OCI-M2 (cell line): Measurements from ENCODE around the gene ALG9.
A peak's percentile ranks its signal among the peaks of the same experiment; 100 is the strongest.

ENCODE experiments used
- DNase-seq: peaks from one replicate; lab custom pipeline; 2025; ENCODE audit not compliant: unreplicated experiment; lab: John Stamatoyannopoulos, UW

The ALG9 gene, protein sequence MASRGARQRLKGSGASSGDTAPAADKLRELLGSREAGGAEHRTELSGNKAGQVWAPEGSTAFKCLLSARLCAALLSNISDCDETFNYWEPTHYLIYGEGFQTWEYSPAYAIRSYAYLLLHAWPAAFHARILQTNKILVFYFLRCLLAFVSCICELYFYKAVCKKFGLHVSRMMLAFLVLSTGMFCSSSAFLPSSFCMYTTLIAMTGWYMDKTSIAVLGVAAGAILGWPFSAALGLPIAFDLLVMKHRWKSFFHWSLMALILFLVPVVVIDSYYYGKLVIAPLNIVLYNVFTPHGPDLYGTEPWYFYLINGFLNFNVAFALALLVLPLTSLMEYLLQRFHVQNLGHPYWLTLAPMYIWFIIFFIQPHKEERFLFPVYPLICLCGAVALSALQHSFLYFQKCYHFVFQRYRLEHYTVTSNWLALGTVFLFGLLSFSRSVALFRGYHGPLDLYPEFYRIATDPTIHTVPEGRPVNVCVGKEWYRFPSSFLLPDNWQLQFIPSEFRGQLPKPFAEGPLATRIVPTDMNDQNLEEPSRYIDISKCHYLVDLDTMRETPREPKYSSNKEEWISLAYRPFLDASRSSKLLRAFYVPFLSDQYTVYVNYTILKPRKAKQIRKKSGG

DNA sequence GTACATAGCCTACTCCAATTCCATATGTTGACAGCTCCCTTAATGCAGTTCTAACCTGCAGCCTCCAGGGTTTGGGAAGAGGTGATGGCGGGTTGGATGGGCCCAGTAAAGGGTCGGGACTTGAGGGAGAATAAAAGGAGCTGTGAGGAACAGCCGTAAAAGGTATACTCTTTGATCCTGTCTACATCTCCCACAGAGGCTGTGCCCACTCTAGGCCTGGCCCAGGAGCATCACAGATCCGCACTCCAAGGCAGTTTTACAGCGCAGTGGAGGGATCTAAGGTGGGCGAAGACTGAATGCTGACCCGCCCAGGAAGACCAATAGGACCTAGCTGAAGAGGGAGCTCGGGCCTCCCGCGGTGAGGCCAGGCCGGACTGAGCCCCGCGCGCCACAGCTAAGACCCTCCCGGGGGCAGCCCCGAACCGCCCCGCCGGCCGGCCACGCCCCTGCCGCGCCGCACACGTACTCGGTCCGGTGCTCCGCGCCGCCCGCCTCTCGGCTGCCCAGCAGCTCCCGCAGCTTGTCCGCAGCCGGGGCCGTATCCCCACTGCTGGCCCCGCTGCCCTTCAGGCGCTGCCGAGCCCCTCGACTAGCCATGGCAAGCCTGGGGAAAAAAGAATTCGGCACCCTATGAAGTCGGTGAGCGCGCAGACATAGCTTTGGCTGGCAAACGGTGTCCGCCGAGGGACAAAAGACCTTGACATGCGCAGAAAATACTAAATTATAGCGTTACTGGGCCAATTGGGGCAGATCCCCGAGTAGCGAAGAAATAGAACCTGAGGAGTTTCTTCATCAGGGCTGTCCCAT lies at the start of gene ALG9:
Gene ALG9 (minus strand): TSS at position 696 of the 807 bp plus-strand sequence. CDS start 99 bp downstream, at position 597.
- DNase-seq = peak; percentile 20

- no peak for DNase-seq
Measured at GRCh38 chr11:111920908-111921307, 49.5 kb upstream of the ALG9 start.

DNA sequence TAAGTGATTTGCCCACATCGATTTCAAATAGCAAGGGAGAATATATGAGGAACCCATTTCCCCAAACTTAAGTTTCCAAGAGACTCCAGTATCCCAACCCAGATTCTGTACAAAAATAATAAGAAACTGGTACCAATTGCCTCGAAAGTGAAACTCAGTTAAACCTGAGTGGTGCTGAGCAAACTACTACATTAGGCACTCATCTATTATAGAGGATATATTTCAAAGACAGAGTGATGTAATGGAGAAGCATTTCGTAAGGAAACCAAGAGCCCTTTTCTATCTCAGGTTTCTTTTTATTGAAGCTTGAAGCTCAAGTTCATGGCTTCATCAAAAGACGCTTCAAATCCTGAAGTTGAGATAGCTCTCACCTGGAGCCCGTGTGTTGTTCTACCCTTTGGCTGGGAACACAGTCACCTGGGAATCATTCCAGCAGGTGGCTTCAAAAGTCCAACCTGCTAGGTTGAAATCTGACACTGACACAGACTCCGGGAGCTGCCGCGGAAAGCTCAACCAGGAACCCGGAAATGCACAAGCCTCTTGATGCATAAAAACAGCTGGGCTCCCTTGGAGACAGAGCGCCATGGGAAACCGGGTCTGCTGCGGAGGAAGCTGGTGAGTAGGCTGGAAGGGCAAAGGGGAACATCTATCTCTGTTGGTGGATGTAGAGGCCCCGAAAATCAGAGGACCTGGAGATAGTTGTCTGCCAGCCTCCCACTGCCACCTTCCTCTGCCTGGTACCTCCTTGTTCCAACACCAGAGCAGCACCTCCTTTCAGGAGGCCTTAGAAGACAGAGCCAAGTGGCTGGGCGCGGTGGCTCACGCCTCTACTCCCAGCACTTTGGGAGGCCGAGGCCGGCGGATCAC lies 47.2 kb upstream of the ALG9 start, which contains the start of gene C11orf52:
Gene C11orf52 (plus strand): TSS at position 524 of the 867 bp plus-strand sequence. CDS start 60 bp downstream, at position 584.
- DNase-seq = no peak

DNA sequence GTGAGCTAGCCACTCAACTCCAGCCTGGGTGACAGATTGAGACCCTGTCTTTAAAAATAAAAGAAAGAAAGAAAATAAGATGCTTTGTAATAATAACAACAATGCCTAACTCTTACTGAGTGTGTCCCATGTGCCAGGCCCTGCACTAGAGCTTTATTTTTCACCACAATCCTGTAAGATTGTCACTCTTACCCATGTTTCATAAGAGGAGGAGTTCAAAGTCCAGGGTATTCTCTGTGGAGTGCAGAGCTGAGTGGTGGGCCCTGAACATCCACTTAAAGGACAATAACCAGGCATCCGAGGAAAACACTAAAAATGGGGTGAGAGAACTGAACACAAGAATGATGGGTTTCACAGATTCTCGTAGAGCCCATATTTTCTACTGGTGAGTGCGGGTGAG lies 46.4 kb upstream of the ALG9 start:
- no peak for DNase-seq

- DNase-seq = no peak
Measured at GRCh38 chr11:111917312-111917711, 45.9 kb upstream of the ALG9 start.

- no peak for DNase-seq
Measured at GRCh38 chr11:111916768-111917167, 45.4 kb upstream of the ALG9 start.

- no peak for DNase-seq
Measured at GRCh38 chr11:111913997-111914396, 42.6 kb upstream of the ALG9 start.

DNA sequence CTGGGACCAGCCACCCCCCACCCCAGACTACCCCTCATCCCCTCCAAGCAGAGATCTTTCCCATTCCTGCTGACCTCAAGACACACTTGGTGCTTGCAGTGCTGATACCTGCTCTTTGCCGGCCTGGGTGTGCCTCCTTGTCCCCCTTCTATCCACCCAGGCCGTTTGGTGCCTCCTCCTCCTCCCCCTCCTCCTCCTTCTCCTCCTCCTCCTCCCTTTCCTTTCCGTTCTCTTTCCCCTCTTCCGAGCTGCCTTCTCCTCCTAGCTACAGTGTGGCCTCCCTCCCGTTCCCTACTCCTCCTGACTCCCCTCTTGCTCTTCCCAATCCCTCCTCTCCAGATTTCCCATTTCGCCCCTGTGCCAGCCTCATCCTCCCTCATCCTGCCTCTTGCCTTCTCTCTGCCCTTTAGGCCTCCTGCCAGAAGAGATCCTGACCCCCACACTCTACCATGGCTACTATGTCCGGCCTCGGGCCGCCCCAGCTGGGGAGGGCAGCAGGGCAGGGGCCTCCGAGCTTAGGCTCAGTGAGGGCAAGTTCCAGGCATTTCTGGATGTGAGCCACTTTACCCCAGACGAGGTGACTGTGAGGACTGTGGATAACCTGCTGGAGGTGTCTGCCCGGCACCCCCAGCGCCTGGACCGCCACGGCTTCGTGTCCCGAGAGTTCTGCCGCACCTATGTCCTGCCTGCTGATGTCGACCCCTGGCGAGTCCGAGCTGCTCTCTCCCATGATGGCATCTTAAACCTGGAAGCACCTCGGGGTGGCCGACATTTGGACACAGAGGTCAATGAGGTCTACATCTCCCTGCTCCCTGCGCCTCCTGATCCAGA lies 41.9 kb upstream of the ALG9 start:
- no peak for DNase-seq

GRCh38 chr11:111912535-111912934 lies 41.2 kb upstream of the ALG9 start, which contains the start of gene HSPB2:
Gene HSPB2 (plus strand): TSS chr11:111912734. CDS start chr11:111912830, 96 bp downstream.
- DNase-seq = no peak

DNA sequence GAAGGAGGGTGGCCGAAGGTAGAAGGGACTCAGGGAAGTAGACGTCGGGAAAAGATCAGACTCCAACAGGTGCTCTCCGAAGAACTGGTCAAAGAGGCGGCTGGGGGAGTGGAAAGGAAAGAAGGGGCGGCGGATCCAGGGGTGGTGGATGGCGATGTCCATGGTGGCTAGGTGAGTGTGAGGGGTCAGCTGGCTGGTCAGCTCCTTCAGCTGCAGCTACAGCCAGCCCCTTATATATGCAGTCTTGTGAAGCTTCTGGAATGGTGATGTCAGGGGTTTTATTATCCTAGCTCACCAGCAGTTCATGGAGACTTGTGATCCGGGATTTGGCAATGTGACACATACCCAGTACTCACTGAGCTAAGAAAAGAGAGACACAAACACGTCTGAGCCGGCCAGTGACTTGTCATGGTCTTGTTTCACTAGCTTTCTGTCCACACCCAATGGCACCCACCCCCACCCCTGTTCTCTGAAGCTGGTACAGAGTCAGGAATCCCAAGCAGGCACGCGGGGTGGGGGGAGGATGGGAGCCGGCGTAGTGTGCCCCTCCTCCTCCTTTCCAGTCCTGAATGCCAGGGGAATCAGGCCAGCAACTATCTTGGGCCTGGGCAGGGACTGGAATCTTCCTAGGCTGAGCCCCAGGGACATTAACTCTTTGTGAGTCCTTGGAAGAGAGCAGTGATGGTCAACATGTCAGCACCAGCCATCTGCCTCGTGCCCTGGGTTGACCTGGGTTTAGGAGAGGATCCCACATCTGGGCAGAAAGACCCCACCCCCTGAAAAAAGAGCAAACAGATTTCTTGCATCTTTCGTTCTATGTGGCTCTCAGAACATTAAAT lies 40.4 kb upstream of the ALG9 start, which contains the start of gene CRYAB:
Gene CRYAB (minus strand): TSS at position 208 of the 839 bp plus-strand sequence. CDS start 46 bp downstream, at position 162.
- DNase-seq = no peak

DNA sequence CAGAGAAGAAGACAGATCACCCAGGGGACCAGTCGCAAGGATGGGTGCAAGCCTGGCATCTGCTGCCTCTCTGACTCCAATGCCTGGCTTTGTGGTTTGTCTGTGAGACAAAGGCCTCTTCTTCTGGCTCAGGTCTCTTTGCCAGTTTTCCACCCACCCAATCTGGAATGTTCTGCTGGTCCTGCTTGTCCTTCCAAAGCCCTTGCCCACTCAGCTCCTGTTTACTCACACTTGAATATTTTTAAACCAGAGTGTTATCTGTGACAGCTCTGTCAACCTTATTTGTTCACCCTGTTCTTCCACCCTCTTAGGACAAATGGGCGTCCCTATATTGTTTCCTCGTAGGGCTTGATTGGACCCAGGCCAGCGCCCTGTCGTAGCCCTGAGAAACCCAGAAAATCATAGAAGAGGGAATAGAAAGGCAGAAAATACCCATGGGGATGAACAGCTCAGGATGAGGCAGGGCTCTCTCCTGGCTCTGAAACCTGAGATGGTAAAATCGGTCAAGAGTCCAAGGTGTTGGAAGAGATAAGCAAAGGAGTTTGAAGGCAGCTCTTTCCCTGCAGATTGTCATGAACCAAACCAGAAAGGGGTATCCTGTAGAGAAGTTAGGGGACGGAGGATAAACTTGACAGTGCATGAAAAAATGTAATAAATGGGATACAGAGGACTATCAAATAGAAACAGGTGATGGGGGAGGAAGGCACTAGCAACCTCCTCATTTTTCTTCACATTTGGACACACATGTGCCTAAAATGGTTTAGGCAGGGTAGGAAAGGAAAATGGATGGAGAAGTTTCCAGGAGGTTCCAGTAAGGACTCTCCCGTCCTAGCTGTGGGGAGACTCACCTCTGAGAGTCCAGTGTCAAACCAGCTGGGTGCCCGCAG lies 39.5 kb upstream of the ALG9 start:
- peak; percentile 4 for DNase-seq

DNA sequence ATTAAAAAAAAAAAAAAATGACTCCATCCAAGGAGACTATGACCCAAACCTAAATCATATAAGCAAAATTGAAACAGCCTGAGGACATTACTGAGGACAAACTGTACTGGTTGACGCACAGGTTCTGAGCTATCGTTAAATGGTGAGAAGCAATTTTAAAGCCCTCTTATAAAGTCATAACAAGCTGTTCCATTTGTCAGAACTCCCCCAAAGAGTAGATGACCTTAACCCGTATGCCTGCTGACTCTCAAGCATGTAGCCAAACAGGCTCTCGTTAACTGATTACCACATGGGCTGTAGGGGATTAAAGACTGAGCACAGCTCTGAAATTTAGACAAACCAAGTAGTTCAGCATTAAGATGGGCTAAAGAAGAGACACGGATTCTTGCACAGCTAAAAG lies 38.0 kb upstream of the ALG9 start:
- DNase-seq = no peak

DNA sequence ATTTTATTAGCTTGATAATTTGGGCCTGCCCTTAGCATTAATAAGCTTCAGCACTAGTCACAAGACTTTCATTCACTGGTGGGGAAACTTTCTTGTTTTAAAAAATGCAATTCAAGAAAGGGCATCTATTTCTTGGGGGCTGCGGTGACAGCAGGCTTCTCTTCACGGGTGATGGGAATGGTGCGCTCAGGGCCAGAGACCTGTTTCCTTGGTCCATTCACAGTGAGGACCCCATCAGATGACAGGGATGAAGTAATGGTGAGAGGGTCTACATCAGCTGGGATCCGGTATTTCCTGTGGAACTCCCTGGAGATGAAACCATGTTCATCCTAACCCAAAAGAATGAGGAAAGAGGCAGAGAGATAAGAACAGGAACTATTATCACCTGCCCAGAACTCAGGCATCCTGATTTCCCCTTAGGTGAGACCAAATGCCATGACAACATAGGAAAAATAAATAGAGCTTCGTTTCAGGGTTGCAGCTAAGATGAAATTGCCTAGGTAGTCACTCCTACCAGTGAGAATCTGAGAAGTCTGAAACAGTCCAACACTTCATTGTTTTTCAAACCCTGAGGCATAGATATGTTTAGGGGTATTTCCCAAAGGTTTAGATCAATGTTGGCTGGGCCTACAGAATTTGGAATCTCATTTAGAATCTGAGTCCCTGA lies 37.4 kb upstream of the ALG9 start:
- DNase-seq = no peak

- no peak for DNase-seq
Measured at GRCh38 chr11:111906680-111907079, 35.3 kb upstream of the ALG9 start.

GRCh38 chr11:111905411-111905810 lies 34.0 kb upstream of the ALG9 start:
- no peak for DNase-seq

GRCh38 chr11:111886844-111887243 lies 15.5 kb upstream of the ALG9 start:
- DNase-seq = no peak

GRCh38 chr11:111886032-111886431 lies 14.7 kb upstream of the ALG9 start:
- DNase-seq = no peak
